Renal cortical epithelial cell (primary cell): ENCODE measurements around the gene ACHE. TPM values are rescaled to one million over a fixed set of nuclear protein-coding genes. Genes with fewer than 3 reads are reported as not detected.
"Not testable (repeated sequence)": the region's sequence is repeated elsewhere in the genome, so short reads cannot be mapped to it uniquely, and the experiment has no call there.

Source experiments
- DNase-seq: peaks from one replicate; pipeline ENCODE4 v3.0.0-alpha.2; 2011; ENCODE audit warnings: low read depth
- total RNA-seq: library from RNA; depleted of rRNA; stranded (reverse); fragments of >200 nt; gene quantifications from 2 replicates; pipeline ENCODE4 v1.2.3, GENCODE V29; 2014

Gene ACHE
- total RNA-seq, 1 donor from 2014 or later = 0.94 TPM

- no peak for DNase-seq
Measured at GRCh38 chr7:100861616-100861985, 34.1 kb downstream of the ACHE start.

- DNase-seq = no peak
Measured at GRCh38 chr7:100860702-100861615, 34.7 kb downstream of the ACHE start.

- no peak for DNase-seq
Measured at GRCh38 chr7:100859856-100860255, 35.8 kb downstream of the ACHE start.

DNA sequence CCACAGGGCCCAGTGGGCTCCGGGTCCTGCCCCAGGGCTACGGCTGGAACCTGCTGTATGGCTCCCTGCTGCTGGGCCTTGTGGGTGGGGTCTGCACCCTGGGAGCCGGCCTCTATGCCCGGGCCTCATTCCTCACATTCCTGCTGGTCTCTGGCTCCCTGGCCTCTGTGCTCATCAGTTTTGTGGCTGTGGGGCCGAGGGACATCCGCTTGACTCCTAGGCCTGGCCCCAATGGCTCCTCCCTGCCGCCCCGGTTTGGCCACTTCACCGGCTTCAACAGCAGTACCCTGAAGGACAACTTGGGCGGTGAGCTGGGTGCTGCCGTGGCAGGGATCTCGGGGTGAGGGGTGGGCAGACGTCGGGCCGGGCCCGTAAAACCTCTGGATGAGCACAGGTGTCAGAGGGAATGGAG, 38.8 kb downstream of the ACHE start:
- DNase-seq = no peak

- DNase-seq = no peak
Measured at GRCh38 chr7:100855515-100855914, 40.2 kb downstream of the ACHE start.

- DNase-seq = not testable (repeated sequence)
Measured at GRCh38 chr7:100854899-100855298, 40.8 kb downstream of the ACHE start.

GRCh38 chr7:100854146-100854895, 41.4 kb downstream of the ACHE start:
- no peak for DNase-seq

GRCh38 chr7:100852048-100852872, 43.4 kb downstream of the ACHE start, which contains the start of gene SLC12A9:
Gene SLC12A9, plus strand, starts transcription at chr7:100852713. Its CDS starts 1,485 bp downstream, at chr7:100854198.
- peak; percentile 63 for DNase-seq

DNA sequence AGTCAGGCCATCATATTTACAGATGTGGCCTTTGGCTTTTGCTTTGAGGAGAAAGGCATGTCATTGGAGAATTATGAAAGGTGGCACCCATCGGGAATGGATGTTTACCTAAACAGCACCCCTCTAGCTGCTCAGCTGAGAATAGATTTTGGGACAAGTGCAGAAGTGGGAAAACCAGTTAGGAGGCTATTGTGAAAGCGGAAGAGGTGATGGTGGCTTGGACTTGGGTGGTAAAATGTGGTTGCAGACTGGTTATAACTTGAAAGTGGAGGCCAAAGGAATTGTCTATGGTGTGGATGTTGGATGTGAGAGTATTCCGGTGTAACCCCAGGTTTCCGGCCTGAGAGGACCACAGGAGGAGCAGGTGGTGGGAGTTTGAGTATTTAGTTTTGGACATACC, 48.3 kb downstream of the ACHE start:
- DNase-seq = no peak

DNA sequence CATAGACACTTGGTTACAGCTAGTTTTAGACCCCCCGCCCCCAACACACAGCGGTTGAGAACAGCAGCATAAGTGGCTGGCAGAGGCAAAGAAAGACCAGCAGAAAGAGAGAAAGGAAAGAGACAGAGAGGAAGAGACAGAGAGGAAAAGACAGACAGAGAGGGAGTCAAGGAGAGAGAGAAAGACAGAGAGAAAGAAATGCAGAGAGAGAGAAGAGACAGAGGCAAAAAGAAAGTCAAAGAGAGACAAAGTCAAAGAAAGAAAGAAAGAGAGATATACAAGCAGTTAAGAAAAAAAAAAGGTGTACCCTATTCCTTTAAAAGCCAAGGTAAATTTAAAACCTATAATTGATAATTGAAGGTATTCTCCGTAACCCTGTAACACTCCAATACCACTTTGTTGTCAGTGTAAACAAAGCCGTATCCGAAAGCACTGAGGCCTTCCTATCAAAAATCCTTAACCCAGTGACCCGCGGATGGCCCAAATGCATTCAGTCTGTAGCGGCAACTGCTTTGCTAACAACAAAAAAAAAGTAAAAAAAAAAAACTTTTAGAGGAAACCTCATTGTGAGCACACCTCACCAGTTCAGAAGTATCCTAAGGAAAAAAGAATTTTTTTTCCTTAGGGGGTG, 55.1 kb downstream of the ACHE start:
- DNase-seq = no peak

Other genes starting within 250 kb of the ACHE start
- gene ACTL6B, start 239.4 kb downstream of the ACHE start, total RNA-seq = not detected in 2 replicates
- 120 and 162 TPM in 2 replicates for gene GNB2, start 222.1 kb downstream of the ACHE start, total RNA-seq
- 7.3 and 26.1 TPM in 2 replicates for gene GIGYF1, start 201.6 kb downstream of the ACHE start, total RNA-seq
- gene POP7, start 189.8 kb downstream of the ACHE start, total RNA-seq = 21.1 and 63.4 TPM in 2 replicates
- not detected in 2 replicates for gene EPO, start 175.4 kb downstream of the ACHE start, total RNA-seq
- not detected in 2 replicates for gene ZAN, start 162.3 kb downstream of the ACHE start, total RNA-seq
- 80.9 and 141 TPM in 2 replicates for gene EPHB4, start 68.4 kb downstream of the ACHE start, total RNA-seq
- 13.8 and 25.5 TPM in 2 replicates for gene SLC12A9, start 43.2 kb downstream of the ACHE start, total RNA-seq
- gene TRIP6, start 28.5 kb downstream of the ACHE start, total RNA-seq = 87.9 and 95.2 TPM in 2 replicates
- 32.8 and 51.7 TPM in 2 replicates for gene SRRT, start 20.8 kb downstream of the ACHE start, total RNA-seq
- gene UFSP1, start 6.2 kb downstream of the ACHE start, total RNA-seq = 2.1 and 5.2 TPM in 2 replicates
- 0.75 TPM in 1 of 2 replicates, not detected in the other for gene MUC3A, start 53.6 kb upstream of the ACHE start, total RNA-seq
- not detected in 2 replicates for gene MUC12, start 73.7 kb upstream of the ACHE start, total RNA-seq
- gene MUC17, start 124.2 kb upstream of the ACHE start, total RNA-seq = not detected in 2 replicates
- 18.6 and 43.8 TPM in 2 replicates for gene TRIM56, start 189.6 kb upstream of the ACHE start, total RNA-seq
- 860 and 1,733 TPM in 2 replicates for gene SERPINE1, start 231.2 kb upstream of the ACHE start, total RNA-seq